ENCODE results near the gene PTPRO. TPM values are rescaled to one million over a fixed set of nuclear protein-coding genes. Genes with fewer than 3 reads are reported as not detected.

The PTPRO gene
- total RNA-seq, 2 donors from 2014 or later = 1.3 to 2.6 TPM

GRCh38 chr12:15538881-15539280, 216.6 kb downstream of the PTPRO start:
- H3K36me3 ChIP-seq (replicated peaks in 1 of 2; ENCODE audit: insufficient read depth in 1 of 2, low read depth in 2 of 2) = no peaks in the 10 kb centered on the region
- 74 to 75% methylated on average over 1 of the region's 1 CpG for WGBS, 2 donors
- DNase-seq (no peak), ATAC-seq (no peak)
- no peaks in the 10 kb centered on the region for H3K27me3 ChIP-seq
- H3K9me3 ChIP-seq = no peaks in the 10 kb centered on the region
- no peaks in the 10 kb centered on the region for H3K4me1 ChIP-seq
- H3K4me3 ChIP-seq = no peak overlapping the region
- TF ChIP-seq CTCF (IDR thresholded peaks at IDR 0.05) (no peak), POLR2A (IDR thresholded peaks at IDR 0.05) (no peak)
- no peak overlapping the region for H3K27ac ChIP-seq
- intact Hi-C loops (cut with DNase I) = no loop called here

- ATAC-seq (no peak), DNase-seq (no peak)
- 76 to 77% methylated on average over 2 of the region's 2 CpGs for WGBS, 2 donors
- Histone ChIP-seq H3K27me3 (no peaks in the 10 kb centered on the region), H3K36me3 (replicated peaks in 1 of 2; ENCODE audit: insufficient read depth in 1 of 2, low read depth in 2 of 2) (no peaks in the 10 kb centered on the region), H3K4me3 (no peak overlapping the region), H3K4me1 (no peaks in the 10 kb centered on the region), H3K27ac (no peak overlapping the region), H3K9me3 (no peaks in the 10 kb centered on the region)
- intact Hi-C loops (cut with DNase I) = no loop called here
- TF ChIP-seq CTCF (IDR thresholded peaks at IDR 0.05) = no peak
- TF ChIP-seq POLR2A (IDR thresholded peaks at IDR 0.05) = no peak
Measured at GRCh38 chr12:15540005-15540404, 217.7 kb downstream of the PTPRO start.

- DNase-seq (no peak), ATAC-seq (no peak)
- no peaks in the 10 kb centered on the region for H3K9me3 ChIP-seq
- no peak for TF ChIP-seq CTCF (IDR thresholded peaks at IDR 0.05)
- TF ChIP-seq POLR2A (IDR thresholded peaks at IDR 0.05) = no peak
- intact Hi-C loops (cut with DNase I) = no loop called here
- WGBS, 2 donors = 76 to 87% methylated on average over 1 of the region's 1 CpG
- no peaks in the 10 kb centered on the region for H3K27me3 ChIP-seq
- H3K36me3 ChIP-seq (replicated peaks in 1 of 2; ENCODE audit: insufficient read depth in 1 of 2, low read depth in 2 of 2) = no peaks in the 10 kb centered on the region
- no peak overlapping the region for H3K4me3 ChIP-seq
- H3K4me1 ChIP-seq = no peaks in the 10 kb centered on the region
- H3K27ac ChIP-seq = no peak overlapping the region
Measured at GRCh38 chr12:15540469-15540872, 218.2 kb downstream of the PTPRO start.

GRCh38 chr12:15541996-15542631, 219.8 kb downstream of the PTPRO start:
- Histone ChIP-seq H3K4me1 (no peaks in the 10 kb centered on the region), H3K27ac (no peak overlapping the region), H3K27me3 (no peaks in the 10 kb centered on the region), H3K4me3 (no peak overlapping the region), H3K9me3 (no peaks in the 10 kb centered on the region), H3K36me3 (replicated peaks in 1 of 2; ENCODE audit: insufficient read depth in 1 of 2, low read depth in 2 of 2) (no peaks in the 10 kb centered on the region)
- no peak for DNase-seq
- no peak for ATAC-seq
- 97 to 100% methylated on average over 3 of the region's 3 CpGs for WGBS, 2 donors
- TF ChIP-seq CTCF (IDR thresholded peaks at IDR 0.05) = no peak
- no peak for TF ChIP-seq POLR2A (IDR thresholded peaks at IDR 0.05)
- intact Hi-C loops (cut with DNase I) = no loop called here

GRCh38 chr12:15543347-15543746, 221.0 kb downstream of the PTPRO start:
- Histone ChIP-seq H3K36me3 (replicated peaks in 1 of 2; ENCODE audit: insufficient read depth in 1 of 2, low read depth in 2 of 2) (no peaks in the 10 kb centered on the region), H3K4me3 (no peak overlapping the region), H3K9me3 (no peaks in the 10 kb centered on the region), H3K4me1 (no peaks in the 10 kb centered on the region), H3K27me3 (no peaks in the 10 kb centered on the region), H3K27ac (no peak overlapping the region)
- DNase-seq (no peak), ATAC-seq (no peak)
- intact Hi-C loops (cut with DNase I) = no loop called here
- 73 to 81% methylated on average over 3 of the region's 3 CpGs for WGBS, 2 donors
- TF ChIP-seq POLR2A (IDR thresholded peaks at IDR 0.05) = no peak
- TF ChIP-seq CTCF (IDR thresholded peaks at IDR 0.05) = no peak

Measured in body of pancreas (tissue), 4 donors.